ENCODE results near the gene INMT.

INMT gene

DNA sequence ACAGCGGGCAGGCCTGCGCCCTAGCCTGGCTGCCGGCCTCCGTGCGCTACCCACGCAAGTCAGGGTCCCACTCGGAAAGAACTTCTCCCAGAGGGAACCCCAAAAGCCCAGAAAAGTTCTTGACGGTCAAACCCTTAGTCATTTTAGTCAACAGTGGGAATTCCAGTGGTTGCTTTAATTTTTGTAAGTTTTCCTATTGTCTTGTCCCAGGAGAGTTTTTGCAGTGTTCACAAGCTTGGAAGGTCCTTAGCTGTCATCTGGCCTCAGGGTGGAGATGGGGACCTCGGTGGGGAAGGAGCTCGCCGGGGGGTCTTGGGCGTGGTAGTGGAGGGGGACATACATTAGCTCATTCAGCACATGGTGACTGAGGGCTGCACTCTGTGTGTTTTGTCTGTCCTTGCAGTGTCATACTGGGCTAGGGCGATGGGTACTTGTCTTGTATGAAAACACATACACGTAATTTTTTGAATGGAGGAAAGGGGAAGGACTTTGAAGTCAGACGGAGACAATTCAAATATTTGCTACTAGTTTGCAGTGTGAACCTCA lies 20.0 kb downstream of the INMT start:
- Histone ChIP-seq H3K27me3 (ENCODE audit: insufficient read depth, poor library complexity, severe bottlenecking) (no peaks in the 10 kb centered on the region), H3K27ac (replicated peaks) (peak overlapping the region; percentile 69), H3K4me3 (replicated peaks; ENCODE audit: insufficient read depth, low read length) (peak overlapping the region; percentile 74)
- peak in 1 of 2 experiments; percentile 26 for DNase-seq (ENCODE audit: low read depth in 1 of 2, low spot score in 1 of 2)
- TF ChIP-seq SPI1 (IDR thresholded peaks at IDR 0.05; ENCODE audit: borderline replicate concordance, low read depth) (no peak), POLR2AphosphoS5 (IDR thresholded peaks at IDR 0.05; ENCODE audit: low read depth) (no peak)

DNA sequence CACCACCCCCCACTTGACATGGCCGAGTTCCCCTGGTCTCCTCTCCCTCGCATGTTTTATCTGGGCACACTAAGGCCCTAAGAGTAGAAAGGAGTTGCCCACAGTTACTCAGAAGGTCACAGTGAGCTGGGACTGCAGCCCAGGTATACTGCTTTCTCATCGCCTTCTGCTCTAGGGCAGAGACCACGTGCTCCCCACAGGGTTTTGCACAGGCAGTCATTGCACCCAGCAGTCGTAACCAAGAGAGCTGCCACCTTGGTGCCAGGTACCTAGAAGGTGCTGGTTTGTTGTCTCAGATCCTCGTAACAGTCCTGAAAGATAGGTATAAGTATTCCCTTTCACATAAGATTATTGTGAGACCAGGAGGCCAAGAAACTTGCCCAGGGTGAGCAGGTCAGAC lies 21.0 kb downstream of the INMT start:
- no peak for TF ChIP-seq GABPA (IDR thresholded peaks at IDR 0.05; ENCODE audit: low read depth)
- TF ChIP-seq SPI1 (IDR thresholded peaks at IDR 0.05; ENCODE audit: borderline replicate concordance, low read depth) = no peak
- no peak for TF ChIP-seq POLR2AphosphoS5 (IDR thresholded peaks at IDR 0.05; ENCODE audit: low read depth)
- TF ChIP-seq, protein P1, sequence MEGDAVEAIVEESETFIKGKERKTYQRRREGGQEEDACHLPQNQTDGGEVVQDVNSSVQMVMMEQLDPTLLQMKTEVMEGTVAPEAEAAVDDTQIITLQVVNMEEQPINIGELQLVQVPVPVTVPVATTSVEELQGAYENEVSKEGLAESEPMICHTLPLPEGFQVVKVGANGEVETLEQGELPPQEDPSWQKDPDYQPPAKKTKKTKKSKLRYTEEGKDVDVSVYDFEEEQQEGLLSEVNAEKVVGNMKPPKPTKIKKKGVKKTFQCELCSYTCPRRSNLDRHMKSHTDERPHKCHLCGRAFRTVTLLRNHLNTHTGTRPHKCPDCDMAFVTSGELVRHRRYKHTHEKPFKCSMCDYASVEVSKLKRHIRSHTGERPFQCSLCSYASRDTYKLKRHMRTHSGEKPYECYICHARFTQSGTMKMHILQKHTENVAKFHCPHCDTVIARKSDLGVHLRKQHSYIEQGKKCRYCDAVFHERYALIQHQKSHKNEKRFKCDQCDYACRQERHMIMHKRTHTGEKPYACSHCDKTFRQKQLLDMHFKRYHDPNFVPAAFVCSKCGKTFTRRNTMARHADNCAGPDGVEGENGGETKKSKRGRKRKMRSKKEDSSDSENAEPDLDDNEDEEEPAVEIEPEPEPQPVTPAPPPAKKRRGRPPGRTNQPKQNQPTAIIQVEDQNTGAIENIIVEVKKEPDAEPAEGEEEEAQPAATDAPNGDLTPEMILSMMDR (IDR thresholded peaks at IDR 0.05; ENCODE audit: insufficient read depth, low read length) = no peak
- TF ChIP-seq, protein P2, sequence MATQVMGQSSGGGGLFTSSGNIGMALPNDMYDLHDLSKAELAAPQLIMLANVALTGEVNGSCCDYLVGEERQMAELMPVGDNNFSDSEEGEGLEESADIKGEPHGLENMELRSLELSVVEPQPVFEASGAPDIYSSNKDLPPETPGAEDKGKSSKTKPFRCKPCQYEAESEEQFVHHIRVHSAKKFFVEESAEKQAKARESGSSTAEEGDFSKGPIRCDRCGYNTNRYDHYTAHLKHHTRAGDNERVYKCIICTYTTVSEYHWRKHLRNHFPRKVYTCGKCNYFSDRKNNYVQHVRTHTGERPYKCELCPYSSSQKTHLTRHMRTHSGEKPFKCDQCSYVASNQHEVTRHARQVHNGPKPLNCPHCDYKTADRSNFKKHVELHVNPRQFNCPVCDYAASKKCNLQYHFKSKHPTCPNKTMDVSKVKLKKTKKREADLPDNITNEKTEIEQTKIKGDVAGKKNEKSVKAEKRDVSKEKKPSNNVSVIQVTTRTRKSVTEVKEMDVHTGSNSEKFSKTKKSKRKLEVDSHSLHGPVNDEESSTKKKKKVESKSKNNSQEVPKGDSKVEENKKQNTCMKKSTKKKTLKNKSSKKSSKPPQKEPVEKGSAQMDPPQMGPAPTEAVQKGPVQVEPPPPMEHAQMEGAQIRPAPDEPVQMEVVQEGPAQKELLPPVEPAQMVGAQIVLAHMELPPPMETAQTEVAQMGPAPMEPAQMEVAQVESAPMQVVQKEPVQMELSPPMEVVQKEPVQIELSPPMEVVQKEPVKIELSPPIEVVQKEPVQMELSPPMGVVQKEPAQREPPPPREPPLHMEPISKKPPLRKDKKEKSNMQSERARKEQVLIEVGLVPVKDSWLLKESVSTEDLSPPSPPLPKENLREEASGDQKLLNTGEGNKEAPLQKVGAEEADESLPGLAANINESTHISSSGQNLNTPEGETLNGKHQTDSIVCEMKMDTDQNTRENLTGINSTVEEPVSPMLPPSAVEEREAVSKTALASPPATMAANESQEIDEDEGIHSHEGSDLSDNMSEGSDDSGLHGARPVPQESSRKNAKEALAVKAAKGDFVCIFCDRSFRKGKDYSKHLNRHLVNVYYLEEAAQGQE (IDR thresholded peaks at IDR 0.05; ENCODE audit: insufficient replicate concordance, low read depth) = no peak
- H3K27me3 ChIP-seq (ENCODE audit: insufficient read depth, poor library complexity, severe bottlenecking) = no peaks in the 10 kb centered on the region
- H3K4me3 ChIP-seq (replicated peaks; ENCODE audit: insufficient read depth, low read length) = no peak overlapping the region
- H3K27ac ChIP-seq (replicated peaks) = no peak overlapping the region
- DNase-seq (ENCODE audit: low read depth in 1 of 2, low spot score in 1 of 2) = no peak

DNA sequence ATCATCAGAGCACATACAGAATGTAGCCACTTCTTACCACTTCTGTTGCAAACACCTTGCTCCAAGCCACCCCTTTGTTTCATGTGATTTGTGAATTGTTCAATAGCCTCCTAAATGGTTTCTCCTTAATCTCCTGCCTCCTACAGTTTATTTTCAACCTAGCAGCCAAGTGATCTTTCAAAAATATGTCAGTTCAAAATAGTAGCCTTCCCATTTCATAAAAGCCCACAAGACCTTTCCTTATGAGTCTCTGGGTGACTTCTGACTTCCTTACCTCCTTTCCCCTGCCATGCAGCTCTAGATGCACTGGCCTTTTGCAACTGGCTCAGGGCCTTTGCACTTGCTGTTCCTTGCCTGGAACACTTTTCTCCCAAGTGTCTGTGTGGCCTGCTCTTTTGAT lies 24.1 kb downstream of the INMT start:
- TF ChIP-seq, protein P2 (IDR thresholded peaks at IDR 0.05; ENCODE audit: insufficient replicate concordance, low read depth) = no peak
- TF ChIP-seq, protein P1 (IDR thresholded peaks at IDR 0.05; ENCODE audit: insufficient read depth, low read length) = no peak
- no peak for TF ChIP-seq SPI1 (IDR thresholded peaks at IDR 0.05; ENCODE audit: borderline replicate concordance, low read depth)
- TF ChIP-seq GABPA (IDR thresholded peaks at IDR 0.05; ENCODE audit: low read depth) = no peak
- TF ChIP-seq POLR2AphosphoS5 (IDR thresholded peaks at IDR 0.05; ENCODE audit: low read depth) = no peak
- Histone ChIP-seq H3K27me3 (ENCODE audit: insufficient read depth, poor library complexity, severe bottlenecking) (no peaks in the 10 kb centered on the region), H3K27ac (replicated peaks) (no peak overlapping the region), H3K4me3 (replicated peaks; ENCODE audit: insufficient read depth, low read length) (no peak overlapping the region)
- no peak for DNase-seq (ENCODE audit: low read depth in 1 of 2, low spot score in 1 of 2)

DNA sequence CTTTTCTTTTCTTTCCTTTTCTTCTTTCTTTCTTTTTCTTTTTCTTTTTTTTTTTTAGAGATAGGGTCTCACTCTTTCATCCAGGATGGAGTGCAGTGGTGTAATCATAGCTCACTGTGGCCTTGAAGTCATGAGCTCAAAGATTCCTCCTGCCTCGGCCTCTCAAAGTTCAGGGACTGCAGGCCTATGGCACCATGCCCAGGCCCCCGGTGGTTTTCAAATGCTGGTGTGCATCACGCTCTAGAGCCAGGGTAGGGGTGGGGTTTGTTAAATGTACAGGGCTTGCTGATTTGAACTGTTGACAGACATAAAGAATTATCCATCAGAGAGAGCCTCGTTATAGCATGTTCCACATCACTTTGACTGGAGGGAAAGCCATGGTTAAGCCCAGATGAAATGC lies 25.0 kb downstream of the INMT start:
- DNase-seq (ENCODE audit: low read depth in 1 of 2, low spot score in 1 of 2) = no peak
- Histone ChIP-seq H3K4me3 (replicated peaks; ENCODE audit: insufficient read depth, low read length) (no peak overlapping the region), H3K27me3 (ENCODE audit: insufficient read depth, poor library complexity, severe bottlenecking) (no peaks in the 10 kb centered on the region), H3K27ac (replicated peaks) (no peak overlapping the region)
- TF ChIP-seq, protein P1 (IDR thresholded peaks at IDR 0.05; ENCODE audit: insufficient read depth, low read length) = no peak
- TF ChIP-seq, protein P2 (IDR thresholded peaks at IDR 0.05; ENCODE audit: insufficient replicate concordance, low read depth) = no peak
- TF ChIP-seq GABPA (IDR thresholded peaks at IDR 0.05; ENCODE audit: low read depth) (no peak), POLR2AphosphoS5 (IDR thresholded peaks at IDR 0.05; ENCODE audit: low read depth) (no peak), SPI1 (IDR thresholded peaks at IDR 0.05; ENCODE audit: borderline replicate concordance, low read depth) (no peak)

All from HL-60 (cell line).